Psoas muscle (tissue), 8 donors: ENCODE results near the gene FBXW11. TPM values are rescaled to one million over a fixed set of nuclear protein-coding genes. Genes with fewer than 3 reads are reported as not detected.

Experiments
- ATAC-seq, 4 donors: fragments of 200-7000 bp; cut with Tn5 transposase; one replicate each; pipeline ENCODE4 v1.9.1; 2020; ENCODE audit warnings: moderate library complexity in 3 of 4, mild to moderate bottlenecking in 2 of 4
- DNase-seq, 2 donors: peaks; one replicate each; pipeline ENCODE4 v3.0.0-alpha.2; 2020
- H3K27ac ChIP-seq: fragments of 200-600 bp; one replicate; pipeline ENCODE4 v1.8.0; 2022
- H3K27me3 ChIP-seq, 3 donors: fragments of 200-600 bp in 1 of 3; one replicate each; pipeline versions ENCODE4 v1.6.1 to v1.8.0; 2013 to 2022; ENCODE audit warnings: low read length in 2 of 3, mild to moderate bottlenecking in 2 of 3, moderate library complexity in 1 of 3; ENCODE audit not compliant: insufficient read depth in 3 of 3
- H3K36me3 ChIP-seq, 2 donors: fragments of 200-600 bp in 1 of 2; one replicate each; pipeline versions ENCODE4 v1.6.1 to v1.8.0; 2013 to 2022; ENCODE audit warnings: low read depth in 1 of 2, mild to moderate bottlenecking in 1 of 2, moderate library complexity in 1 of 2; ENCODE audit not compliant: insufficient read depth in 1 of 2
- H3K4me1 ChIP-seq: fragments of 200-600 bp; one replicate; pipeline ENCODE4 v1.8.0; 2022
- H3K4me3 ChIP-seq: fragments of 200-600 bp; one replicate; pipeline ENCODE4 v1.8.0; 2022; ENCODE audit warnings: mild to moderate bottlenecking
- H3K9me3 ChIP-seq: fragments of 200-600 bp; one replicate; pipeline ENCODE4 v1.8.0; 2022
- WGBS, 3 donors: extraction: QIAGEN DNeasy Blood & Tissue Kit; methylation state at CpG; one replicate each; pipeline versions ENCODE4 v1.1.6 to v1.1.7; 2013; 5-methylcytosine and 5-hydroxymethylcytosine counted together
- intact Hi-C, 2 donors: fragments of 100-400 bp; cut with DNase I; formaldehyde crosslinking; loops; one replicate each; pipeline versions ENCODE4 v1.11.0 to v1.14.2; 2022
- polyA plus RNA-seq, 3 donors: library from polyadenylated mRNA; stranded (reverse); fragments of 200-250 nt; gene quantifications; one replicate each; pipeline ENCODE4 v1.2.3, GENCODE V29; 2013
- total RNA-seq, 4 donors: library from RNA; stranded (reverse); fragmentation: NEBNext Ultra II Directional in 2 of 4; extraction: Animal tissue kit (Norgen Biotek cat#: 25700) in 2 of 4; gene quantifications; one replicate each; pipeline versions ENCODE4 v1.2.1 to v1.2.4, GENCODE V29; 2021 to 2023
- TF ChIP-seq, protein P1 (sequence below): fragments of 200-600 bp; IDR thresholded peaks from one replicate; pipeline ENCODE4 v1.8.0; 2022; ENCODE audit warnings: antibody characterized with exemption
- donor health status: healthy with polysubstance abuse.
- donor health status: DM: no; HTN: no; CAD: no; lungs with moderate emphysema.
- donor health status: Bipolar disorder and iron deficiency.
- donor health status: healthy.
- donor health status: DM: yes; HTN: yes; CAD: no.
- donor health status: DM: no; HTN: no; CAD: no.
- donor health status: DM: no; HTN: no; CAD: no.
- donor health status: DM: yes; HTN: yes; CAD: no.

Gene FBXW11
- total and polyA plus RNA-seq, 7 donors = 14.7 to 62.8 (median 50.1) TPM

- intact Hi-C loops = loop anchor here (5.0 to 10.0 kb wide), 3 partner anchors 91 to 273 kb away; partner anchors contain the start of genes FBXW11 (in 1 of the 2) and STK10 (in 1 of the 2)
- peaks cover 21% of the 10 kb centered on the region for H3K4me1 ChIP-seq
- ATAC-seq = peak in 1 of 4 donors; percentile 58
- H3K9me3 ChIP-seq = no peaks in the 10 kb centered on the region
- H3K36me3 ChIP-seq = peaks cover 0 to 7% of the 10 kb centered on the region in 2 donors
- H3K27ac ChIP-seq = no peak overlapping the region
- no peak overlapping the region for H3K4me3 ChIP-seq
- DNase-seq = no peak
- H3K27me3 ChIP-seq = no peaks in the 10 kb centered on the region
- TF ChIP-seq, protein P1, sequence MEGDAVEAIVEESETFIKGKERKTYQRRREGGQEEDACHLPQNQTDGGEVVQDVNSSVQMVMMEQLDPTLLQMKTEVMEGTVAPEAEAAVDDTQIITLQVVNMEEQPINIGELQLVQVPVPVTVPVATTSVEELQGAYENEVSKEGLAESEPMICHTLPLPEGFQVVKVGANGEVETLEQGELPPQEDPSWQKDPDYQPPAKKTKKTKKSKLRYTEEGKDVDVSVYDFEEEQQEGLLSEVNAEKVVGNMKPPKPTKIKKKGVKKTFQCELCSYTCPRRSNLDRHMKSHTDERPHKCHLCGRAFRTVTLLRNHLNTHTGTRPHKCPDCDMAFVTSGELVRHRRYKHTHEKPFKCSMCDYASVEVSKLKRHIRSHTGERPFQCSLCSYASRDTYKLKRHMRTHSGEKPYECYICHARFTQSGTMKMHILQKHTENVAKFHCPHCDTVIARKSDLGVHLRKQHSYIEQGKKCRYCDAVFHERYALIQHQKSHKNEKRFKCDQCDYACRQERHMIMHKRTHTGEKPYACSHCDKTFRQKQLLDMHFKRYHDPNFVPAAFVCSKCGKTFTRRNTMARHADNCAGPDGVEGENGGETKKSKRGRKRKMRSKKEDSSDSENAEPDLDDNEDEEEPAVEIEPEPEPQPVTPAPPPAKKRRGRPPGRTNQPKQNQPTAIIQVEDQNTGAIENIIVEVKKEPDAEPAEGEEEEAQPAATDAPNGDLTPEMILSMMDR = no peak
Observed at GRCh38 chr5:171913987-171914273, 92.5 kb downstream of the FBXW11 start.

DNA sequence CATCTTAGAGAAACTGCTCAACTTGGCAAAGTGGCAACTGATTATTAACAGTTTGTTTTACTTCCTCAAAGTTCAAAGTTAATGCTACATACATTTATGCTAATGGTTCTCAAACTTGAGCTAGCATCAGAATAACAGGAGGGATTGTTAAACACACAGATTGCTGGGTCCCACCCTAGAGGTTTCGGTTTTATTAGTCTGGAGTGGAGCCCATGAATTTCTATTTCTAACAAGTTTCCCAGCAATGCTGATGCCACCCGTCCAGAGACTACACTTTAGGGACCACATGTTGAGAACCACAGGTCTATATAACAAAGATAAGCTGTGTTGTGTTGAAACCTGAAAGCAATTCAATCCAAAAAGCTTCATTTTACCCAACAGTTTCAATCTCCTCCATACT is 95.3 kb downstream of the FBXW11 start:
- TF ChIP-seq, protein P1 = no peak
- Histone ChIP-seq H3K4me3 (no peak overlapping the region), H3K27me3 (no peaks in the 10 kb centered on the region), H3K9me3 (no peaks in the 10 kb centered on the region), H3K27ac (no peak overlapping the region), H3K4me1 (peaks cover 14% of the 10 kb centered on the region), H3K36me3 (peaks cover 0 to 7% of the 10 kb centered on the region in 2 donors)
- ATAC-seq (no peak), DNase-seq (no peak)
- WGBS, 3 donors = 68 to 70% (median 69%) methylated on average over 2 of the region's 2 CpGs
- intact Hi-C loops = loop anchor here (5.0 to 10.0 kb wide), 3 partner anchors 94 to 276 kb away; partner anchors contain the start of genes FBXW11 (in 1 of the 2) and STK10 (in 1 of the 2)

DNA sequence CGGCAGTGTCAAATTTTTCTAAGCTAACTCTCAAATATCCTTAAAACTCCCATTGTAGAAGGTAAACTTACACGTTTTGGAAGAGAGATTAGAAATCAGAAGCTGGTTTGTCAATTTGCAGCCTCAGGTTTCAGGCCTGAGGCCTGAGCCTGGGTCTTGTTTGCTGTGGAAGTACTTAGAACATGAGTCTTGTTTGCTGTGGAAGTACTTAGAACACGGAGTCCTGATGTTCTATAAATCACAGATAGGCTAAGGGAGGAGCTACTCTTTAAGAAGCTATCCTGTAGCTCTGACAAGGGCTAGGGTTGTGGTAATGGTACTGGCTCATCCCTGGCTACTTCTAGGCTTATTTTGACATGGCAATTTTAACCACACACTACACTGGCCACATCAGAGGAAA is 97.8 kb downstream of the FBXW11 start:
- Histone ChIP-seq H3K9me3 (no peaks in the 10 kb centered on the region), H3K4me1 (peaks cover 14% of the 10 kb centered on the region), H3K27ac (no peak overlapping the region), H3K4me3 (no peak overlapping the region), H3K27me3 (no peaks in the 10 kb centered on the region), H3K36me3 (peaks cover 0 to 7% of the 10 kb centered on the region in 2 donors)
- no peak for ATAC-seq
- TF ChIP-seq, protein P1 = no peak
- intact Hi-C loops = loop anchor here in 1 of 2 donors (1.0 kb wide), 1 partner anchor 133 kb away; no protein-coding TSS in a partner anchor
- no peak for DNase-seq
- WGBS, 3 donors = 68 to 88% (median 75%) methylated on average over 3 of the region's 3 CpGs

GRCh38 chr5:171907725-171908343 is 98.6 kb downstream of the FBXW11 start:
- Histone ChIP-seq H3K4me1 (peaks cover 8% of the 10 kb centered on the region), H3K27ac (no peak overlapping the region), H3K4me3 (no peak overlapping the region), H3K27me3 (no peaks in the 10 kb centered on the region), H3K9me3 (no peaks in the 10 kb centered on the region), H3K36me3 (peaks cover 0 to 7% of the 10 kb centered on the region in 2 donors)
- intact Hi-C loops = loop anchor here (1.0 to 2.0 kb wide), 2 partner anchors 489 to 490 kb away; partner anchors contain the start of gene FGF18 (in 1 of the 2)
- 25 to 30% (median 29%) methylated on average over 4 of the region's 4 CpGs for WGBS, 3 donors
- TF ChIP-seq, protein P1 = peak; percentile 80
- DNase-seq (no peak), ATAC-seq (peak; percentile 71 to 88 (median 80))
